GM19372 (cell line): ENCODE results near the gene CRADD.
"Not testable (repeated sequence)": the region's sequence is repeated elsewhere in the genome, so short reads cannot be mapped to it uniquely, and the experiment has no call there.

Experiments used
- ATAC-seq: cut with Tn5 transposase; IDR thresholded peaks from one replicate; pipeline ENCODE4 v1.9.1; 2021; ENCODE audit warnings: mild to moderate bottlenecking, low read depth, moderate library complexity; ENCODE audit not compliant: unreplicated experiment

The CRADD gene

DNA sequence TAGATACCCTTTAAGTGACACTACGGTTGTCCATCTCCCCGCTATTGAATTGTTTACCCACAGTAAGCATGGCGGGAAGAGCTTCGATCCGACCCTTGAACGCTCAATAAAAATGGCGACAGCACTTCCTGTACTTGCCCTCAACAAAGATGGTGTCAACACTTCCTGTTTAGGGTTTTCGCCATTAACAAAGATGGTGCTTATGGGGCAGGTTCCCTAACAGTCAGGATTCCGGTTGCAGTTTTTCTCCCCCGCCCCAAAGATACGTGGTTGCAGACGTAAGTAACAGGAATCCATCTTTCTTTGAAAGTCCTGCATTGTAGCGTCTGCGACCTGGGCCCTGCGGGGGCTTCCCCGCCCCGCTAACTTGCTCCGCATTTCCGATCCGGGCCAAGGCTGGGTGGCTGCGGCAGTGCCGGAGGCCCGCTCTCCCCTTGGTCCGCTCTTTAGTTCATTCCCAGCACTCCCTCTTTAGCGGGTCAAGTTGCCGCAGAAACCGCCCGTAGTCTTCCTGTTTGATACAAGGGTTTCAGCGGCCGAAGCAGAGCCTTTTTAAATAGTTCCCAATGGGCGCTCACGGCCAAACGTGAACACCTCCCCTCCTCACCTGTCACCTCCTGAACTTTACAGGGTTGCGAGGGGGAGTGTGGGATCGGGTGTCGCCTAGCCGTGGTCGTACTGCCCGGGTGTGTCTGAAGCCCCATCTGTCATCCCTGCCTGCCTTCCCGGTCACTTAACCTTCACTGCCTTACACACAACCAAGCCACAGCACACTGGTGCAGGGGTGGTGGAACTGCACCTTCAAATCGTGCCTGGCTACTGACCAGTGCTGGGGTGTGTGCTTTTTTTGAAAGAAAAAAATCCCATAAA lies at the start of gene CRADD:
TSS of gene CRADD (plus strand) at position 181 of the 870 bp plus-strand sequence.
- peak; percentile 87 for ATAC-seq

DNA sequence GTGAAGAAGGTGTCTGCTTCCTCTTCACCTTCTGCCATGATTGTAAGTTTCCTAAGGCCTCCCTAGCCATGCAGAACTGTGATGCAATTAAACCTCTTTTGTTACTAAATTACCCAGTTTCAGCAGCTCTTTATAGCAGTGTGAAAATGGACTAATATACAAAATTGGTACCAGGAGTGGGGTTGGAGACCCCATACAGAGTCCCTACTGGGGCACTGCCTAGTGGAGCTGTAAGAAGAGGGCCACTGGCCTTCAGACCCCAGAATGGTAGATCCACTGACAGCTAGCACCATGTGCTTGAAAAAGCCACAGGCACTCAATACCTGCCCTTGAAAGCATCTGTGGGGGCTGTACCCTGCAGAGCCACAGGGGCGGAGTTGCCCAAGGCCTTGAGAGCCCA lies 44.8 kb upstream of the CRADD start:
- no peak for ATAC-seq

DNA sequence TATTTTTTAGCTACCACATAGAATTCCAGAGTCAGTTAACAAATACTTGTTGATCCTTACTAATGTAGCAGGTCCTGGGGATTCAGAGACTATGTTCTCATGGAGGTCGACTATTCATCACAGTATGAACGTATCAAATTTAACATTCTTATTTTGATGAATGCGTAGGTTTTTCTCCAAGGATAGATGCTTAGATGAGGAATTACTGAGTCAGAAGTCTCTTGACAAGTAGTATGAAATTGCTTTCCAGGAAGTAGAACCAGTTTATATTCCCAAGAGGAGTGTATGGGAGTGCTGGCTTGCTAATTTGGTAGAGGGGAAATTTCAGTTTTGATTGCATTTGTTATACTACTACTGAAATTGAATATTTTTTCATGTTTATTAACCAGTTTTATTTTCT lies 42.8 kb upstream of the CRADD start:
- no peak for ATAC-seq

DNA sequence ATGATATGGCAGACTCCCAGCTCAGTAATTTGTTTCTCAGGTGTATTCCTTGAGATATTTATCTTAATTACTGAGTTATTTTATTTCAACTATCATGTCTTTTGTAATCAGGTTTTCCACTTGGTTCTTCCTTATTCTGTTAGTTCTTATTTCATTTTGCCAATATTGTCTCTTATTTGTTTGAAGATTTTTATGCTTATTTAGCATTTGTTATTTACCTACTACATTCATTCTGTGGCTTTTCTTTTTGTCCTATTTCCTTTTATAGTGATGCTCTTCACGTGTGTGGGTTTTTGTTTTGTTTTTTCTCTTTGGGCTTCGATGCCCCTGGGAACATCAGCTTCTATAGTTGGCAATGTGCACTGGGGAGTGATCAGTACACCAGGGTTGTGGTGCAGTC lies 40.5 kb upstream of the CRADD start:
- ATAC-seq, result no peak

DNA sequence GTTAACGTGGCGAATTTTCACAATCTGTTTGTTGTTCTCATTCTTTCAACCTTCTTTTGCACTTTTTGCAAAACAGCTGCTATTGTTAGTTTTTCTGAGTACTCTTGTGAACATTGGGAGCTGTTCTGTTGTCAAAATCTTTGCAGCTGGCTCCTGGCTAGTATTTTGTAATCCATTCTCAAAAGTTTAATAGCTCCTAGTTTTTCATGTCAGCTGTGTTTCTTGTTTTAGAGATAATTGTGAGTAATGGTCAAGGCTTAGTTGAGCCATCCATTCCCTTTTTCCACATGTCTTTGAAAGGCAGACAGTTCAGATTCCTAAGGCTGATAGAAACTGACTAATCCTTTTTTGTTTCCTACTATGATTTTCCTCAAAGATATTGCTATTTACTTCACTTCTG lies 39.1 kb upstream of the CRADD start:
- no peak for ATAC-seq

DNA sequence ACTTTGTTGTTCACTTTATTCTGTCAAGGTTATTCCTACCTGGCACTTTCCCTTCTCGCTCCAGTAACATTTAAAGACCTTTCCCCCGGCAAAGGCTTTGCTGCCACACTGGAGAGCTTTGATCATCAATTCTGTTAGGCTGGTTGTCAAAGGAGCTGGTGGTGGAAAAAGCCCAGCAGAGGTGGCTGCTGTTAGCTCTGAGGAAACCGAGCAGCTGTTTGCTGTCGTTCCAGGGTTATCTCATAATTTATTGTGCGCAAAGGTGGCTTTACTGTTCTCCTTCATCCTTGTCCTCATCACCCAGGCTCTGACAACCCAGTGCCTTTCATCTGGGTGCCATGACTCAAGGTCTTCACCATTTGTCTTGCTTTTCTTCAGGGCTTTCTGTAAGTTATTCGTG lies 38.2 kb upstream of the CRADD start:
- no peak for ATAC-seq

DNA sequence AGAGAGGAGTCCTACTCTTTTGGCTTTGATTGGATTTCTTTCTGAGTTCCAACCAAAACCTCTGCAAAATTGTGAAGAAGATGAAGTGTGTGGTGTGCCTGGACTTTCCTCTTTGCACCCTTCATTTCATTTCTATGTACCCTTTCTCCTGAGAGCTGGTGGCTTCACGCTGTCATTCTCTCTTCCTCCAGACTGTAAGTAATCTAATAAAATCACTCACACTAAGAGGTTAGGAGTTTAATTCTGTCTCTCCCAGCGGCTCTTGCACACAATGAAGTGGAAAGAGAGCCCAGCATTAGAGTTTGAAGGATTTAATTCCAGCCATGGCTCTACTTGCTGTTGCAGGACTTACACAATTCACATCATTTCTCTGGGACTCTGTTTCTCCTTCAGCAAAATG lies 37.8 kb upstream of the CRADD start:
- ATAC-seq, result no peak

DNA sequence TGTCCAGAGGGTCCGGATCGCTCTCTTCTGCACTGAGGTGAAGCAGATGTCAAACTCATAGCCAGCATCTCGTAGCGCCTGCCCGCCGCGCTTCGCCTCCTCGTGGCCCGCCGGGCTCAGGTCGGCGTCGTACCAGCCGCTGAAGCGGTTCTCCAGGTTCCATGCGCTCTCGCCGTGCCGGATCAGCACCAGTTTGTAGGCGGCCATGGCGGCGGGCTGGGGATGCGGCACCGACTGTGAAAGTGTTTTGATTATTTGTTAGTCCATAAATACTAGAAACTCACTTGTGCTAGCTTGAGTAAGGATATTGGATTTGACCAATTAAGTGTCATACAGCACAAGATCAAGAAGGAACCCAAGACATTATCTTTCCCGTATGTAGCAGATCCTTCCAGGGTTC lies 35.8 kb upstream of the CRADD start:
- not testable (repeated sequence) for ATAC-seq

DNA sequence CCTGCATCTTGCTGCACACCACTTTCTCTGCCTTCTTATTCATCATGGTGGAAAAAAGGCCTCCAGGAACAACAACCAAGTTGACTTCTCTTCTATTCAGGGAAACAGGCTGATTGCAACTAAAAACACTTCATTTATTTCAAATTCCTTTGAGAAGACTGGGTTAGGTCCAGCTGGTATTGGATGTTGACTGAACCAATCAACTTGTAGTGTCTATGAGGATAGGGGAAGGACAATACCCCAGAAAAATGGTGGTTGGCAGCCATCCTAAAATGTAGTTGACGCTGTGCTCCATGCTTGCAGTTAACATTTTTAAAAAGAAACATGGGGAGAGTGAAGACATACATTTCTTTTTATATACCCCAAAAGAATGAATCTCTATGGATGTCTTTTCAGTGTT lies 34.4 kb upstream of the CRADD start:
- no peak for ATAC-seq

DNA sequence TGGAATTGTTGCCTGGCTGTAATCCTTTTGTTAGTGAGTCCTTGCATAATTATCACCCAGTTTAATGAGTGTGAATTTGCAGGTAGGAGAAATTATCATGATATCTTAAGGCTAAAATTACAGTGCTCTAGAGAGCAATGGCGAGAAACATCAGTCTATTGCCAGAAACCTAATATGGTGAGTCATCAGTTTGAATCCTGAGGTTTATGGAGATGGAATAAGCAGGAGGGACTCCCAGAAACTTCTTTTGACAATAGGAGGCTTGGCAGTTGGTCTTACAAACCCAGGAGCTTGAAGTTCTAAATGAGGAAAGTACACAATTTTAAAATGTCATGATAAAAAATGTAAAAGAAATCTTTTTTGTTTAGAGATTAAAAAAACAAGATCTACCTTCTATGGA lies 31.5 kb upstream of the CRADD start:
- no peak for ATAC-seq

DNA sequence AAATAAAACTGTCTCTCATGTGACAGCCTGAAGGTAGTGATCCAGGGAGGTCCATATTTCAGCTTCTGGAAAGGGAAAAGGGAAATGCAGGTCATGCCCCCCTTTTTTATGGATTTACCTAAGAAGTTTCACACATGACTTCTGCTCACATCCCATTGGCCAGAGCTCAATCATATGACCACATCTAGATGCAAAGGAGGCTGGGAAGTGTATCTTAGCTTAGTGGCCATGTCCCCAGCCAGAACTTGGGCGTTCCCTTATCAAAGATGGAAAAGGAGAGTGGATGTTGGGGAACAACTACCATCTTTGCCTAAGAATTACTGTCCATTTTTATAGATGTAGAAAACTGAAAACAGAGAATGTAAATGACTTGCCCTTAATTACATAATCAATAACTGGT lies 26.5 kb upstream of the CRADD start:
- ATAC-seq, result no peak

DNA sequence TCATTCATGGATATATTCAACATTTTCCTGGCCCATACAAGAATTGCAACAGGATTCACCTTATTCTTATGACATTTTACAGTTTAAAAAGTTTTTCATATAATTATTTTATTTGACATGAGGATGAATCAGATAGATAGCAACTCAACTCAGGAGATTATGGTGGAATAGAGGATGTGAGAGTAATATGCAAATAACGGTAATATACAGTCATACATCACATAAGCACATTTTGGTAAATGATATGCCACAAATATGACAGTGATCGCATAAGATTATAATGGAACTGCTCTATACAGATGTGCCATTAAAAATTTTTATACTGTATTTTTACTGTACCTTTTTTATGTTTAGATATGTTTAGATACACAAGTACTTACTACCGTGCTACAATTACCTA lies 24.1 kb upstream of the CRADD start:
- no peak for ATAC-seq

DNA sequence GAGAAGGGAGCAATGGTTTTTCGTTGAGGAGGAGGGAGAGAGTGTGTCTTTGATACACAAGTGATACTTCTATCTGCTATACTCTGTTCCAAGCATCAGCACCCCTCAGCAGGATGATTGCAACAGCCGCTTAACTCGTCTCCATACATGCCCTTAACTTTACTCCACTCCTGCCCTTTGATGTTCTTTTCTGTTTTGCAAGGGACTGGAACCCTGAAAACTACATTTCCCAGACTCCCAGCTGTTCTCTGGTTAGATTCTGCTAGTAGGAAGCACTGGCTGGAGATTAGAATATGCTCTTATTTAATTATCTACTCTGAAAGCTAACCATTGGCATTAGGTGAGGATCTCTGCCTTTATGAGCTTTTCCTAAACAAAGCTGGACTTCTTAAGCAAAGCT lies 23.5 kb upstream of the CRADD start:
- no peak for ATAC-seq

DNA sequence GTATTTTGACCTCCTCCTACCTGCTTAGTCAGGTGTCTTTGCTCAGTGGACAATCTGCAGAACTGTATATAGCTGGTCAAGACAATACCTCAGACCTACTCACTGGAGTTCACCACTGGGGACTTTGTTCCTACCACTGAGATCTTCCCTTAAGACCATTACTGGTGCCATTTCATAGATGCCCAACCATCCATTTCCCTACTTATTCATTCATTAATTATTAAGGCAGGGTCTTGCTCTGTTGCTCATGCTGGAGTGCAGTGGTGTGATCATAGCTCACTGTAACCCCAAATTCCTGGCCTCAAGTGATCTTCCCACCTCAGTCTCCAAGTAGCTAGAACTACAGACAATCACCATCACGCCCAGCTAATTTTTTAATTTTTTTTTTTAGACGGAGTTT lies 22.8 kb upstream of the CRADD start:
- no peak for ATAC-seq

DNA sequence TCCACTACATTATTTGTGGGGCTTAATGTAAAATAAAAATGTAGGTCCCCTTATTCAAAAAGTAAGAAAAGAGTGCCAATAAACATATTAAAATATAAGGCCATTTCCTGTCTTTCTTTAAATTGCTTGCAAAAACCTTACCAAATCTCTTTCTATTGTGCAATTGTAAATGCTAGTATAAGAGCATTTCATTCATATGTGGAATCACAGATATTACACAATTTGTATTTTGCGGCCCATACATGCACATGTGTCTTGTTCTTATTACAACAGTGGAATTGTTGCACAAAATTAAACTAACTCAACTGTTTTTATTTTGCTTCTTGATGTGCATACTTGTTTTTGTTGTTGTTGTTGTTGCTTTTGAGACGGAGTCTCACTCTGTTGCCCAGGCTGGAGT lies 20.1 kb upstream of the CRADD start:
- ATAC-seq, result no peak

DNA sequence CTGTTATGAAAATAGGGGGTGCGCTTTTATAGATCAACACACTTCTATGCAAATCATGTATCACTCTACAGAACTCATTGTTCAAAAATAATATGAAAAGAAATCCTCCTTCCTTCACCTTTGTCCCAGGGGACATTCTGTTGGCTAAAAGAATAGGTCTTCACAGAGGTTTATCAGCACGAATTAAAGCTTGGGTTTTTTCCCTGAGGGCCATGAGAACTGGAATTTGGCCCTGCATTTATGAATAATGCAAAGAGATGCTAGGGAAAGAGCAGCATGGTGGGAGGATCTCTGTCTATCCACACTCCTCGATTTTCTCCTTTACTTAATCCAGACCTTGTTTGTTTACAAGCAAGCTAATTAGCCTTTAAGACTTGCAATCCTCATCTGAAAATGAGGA lies 16.2 kb upstream of the CRADD start:
- ATAC-seq, result no peak

DNA sequence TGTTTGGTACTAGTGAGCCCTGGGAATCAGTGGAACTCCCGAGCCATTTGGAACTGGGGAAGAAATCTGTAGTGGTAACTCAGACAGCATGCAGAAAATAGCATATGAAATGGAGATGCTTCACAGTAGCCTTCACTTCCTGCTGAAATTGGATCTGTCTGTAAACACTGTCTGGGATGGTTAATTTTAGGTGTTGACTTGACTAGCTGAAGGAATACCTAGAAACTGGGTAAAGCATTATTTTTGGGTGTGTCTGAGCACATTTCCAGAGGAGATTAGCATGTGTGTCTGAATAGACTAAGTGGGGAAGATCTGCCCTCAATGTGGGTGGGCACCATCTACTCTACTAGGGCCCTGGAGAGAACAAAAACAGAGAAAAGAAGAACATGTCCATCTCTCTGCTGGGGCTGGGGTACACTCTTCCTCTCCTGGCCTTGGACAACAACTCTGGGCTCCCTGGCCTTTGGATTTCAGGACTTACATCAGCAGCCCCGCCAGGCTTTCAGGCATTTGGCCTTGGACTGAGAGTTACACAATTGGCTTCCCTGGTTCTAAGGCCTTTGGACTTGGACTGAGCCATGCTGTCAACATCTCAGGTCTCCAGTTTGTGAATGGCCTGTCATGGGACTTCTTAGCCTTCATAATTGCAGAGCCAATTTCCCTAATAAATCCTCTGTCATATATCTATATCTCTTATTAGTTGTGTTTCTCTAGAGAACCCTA lies 14.0 kb upstream of the CRADD start:
- ATAC-seq, result no peak

DNA sequence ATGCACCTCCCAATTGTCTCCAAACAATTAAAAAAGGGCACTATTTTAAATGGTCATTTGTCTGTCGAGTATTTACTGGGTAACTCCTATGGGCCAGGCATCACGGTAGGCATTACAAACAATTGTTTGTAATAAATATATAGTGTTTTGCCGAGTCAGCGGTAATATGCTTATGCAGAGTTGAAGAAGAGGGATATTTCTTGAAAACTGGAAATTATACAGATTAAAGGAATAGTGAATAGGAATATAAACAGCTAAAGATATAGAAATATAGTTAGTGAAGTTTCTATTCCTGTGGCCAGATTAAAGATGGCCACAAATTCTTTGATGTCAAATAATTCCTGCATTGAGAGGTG lies 13.5 kb upstream of the CRADD start:
- no peak for ATAC-seq

DNA sequence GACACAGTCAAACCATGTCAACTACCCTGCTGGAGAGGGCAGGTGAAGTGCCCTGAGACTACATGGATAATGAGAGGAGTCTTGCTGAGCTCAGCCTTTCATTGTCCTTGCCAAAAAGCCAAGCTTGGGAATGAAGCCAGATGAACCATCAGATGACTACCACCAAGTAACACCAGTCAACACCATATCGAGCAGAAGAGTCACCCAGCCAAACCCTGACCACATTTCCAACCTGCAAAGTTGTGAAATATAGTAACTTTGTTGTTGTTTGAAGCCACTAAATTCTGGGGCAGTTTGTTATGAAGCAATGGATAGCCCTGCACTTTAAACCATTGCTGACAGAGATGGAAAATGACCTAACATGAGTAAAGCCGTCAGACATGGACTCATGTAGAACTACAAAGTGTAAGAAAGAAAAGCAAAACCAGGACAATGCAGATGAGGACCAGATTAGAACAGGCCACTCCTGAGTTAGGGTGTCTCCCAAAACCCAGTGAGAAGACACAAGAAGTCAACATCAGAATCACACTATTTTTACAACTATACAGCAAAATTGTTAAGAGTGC lies 12.5 kb upstream of the CRADD start:
- ATAC-seq, result no peak

DNA sequence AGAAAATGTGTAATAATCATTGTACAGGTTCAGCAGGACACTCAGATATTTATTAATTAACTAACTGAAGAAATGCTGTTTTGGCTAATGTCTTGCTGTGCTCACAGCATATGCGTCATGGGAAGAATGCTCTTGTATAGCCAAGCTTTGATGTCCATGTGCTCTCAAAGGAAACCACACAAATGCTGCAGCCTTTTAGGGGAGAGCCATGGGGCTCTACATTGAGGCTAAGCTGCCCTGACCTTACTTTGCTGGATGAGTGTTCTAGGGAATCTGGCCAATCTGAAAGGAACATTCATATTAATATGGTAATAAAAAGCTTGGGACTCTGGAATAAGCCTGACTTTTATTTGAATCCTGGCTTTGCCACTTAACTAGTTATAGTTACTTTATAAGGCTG lies 9.5 kb upstream of the CRADD start:
- no peak for ATAC-seq

DNA sequence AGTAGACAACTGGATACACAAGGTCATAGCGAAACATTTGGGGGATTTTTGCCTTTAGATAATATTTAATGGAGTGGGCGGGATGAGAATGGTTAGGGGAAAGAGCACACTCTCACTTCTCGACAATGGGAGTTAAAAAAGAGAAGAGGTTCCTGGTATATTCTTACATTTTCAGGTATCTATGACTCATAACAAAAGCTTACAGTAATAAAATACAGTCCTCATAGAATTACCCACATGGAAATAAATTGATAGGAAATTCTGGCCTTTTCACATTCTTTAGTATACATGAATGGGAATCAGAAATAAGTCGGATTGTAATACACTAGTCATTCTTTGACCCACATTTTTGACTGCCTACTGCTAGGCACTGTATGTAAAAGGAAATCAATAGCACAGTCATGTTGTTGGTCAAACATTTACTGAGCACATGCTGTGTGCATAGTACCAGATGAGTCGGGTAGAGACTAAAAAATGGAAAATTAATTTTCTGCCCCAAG lies 8.2 kb upstream of the CRADD start:
- peak; percentile 53 for ATAC-seq

DNA sequence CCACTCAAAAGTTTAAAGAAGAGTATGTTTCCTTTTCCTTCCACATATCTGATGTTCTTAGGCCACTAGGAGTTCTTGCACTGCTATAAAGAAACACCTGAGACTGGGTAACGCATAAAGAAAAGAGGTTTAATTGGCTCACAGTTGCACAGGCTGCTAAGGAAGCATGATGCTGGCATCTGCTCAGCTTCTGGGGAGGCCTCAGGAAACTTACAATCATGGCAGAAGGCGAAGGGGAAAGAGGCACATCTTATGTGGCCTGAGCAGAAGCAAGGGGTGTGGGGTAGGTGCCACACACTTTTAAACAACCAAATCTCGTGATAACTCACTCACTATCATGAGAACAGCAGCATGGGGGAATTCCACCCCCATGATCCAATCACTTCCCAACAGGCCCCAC lies 7.7 kb upstream of the CRADD start:
- no peak for ATAC-seq
